ENCODE data around the gene ZNF541.
"Not testable (repeated sequence)": the region's sequence is repeated elsewhere in the genome, so short reads cannot be mapped to it uniquely, and the experiment has no call there.

The ZNF541 gene

GRCh38 chr19:47599671-47600245 lies 26.8 kb upstream of the ZNF541 start:
- DNase-seq (ENCODE audit: low read depth) = not testable (repeated sequence)

GRCh38 chr19:47598407-47599349 lies 25.7 kb upstream of the ZNF541 start:
- peak; percentile 98 for DNase-seq (ENCODE audit: low read depth)

GRCh38 chr19:47595944-47596343 lies 23.0 kb upstream of the ZNF541 start:
- DNase-seq (ENCODE audit: low read depth) = peak; percentile 39

GRCh38 chr19:47593860-47594259 lies 20.9 kb upstream of the ZNF541 start:
- no peak for DNase-seq (ENCODE audit: low read depth)

GRCh38 chr19:47589824-47590223 lies 16.9 kb upstream of the ZNF541 start:
- no peak for DNase-seq (ENCODE audit: low read depth)

GRCh38 chr19:47587295-47587694 lies 14.3 kb upstream of the ZNF541 start:
- DNase-seq (ENCODE audit: low read depth) = peak; percentile 75

- not testable (repeated sequence) for DNase-seq (ENCODE audit: low read depth)
Measured at GRCh38 chr19:47583161-47583560, 10.2 kb upstream of the ZNF541 start.

GRCh38 chr19:47582320-47582909 lies 9.5 kb upstream of the ZNF541 start:
- peak; percentile 33 for DNase-seq (ENCODE audit: low read depth)

GRCh38 chr19:47581605-47582319 lies 8.8 kb upstream of the ZNF541 start:
- DNase-seq (ENCODE audit: low read depth) = no peak

GRCh38 chr19:47580397-47580796 lies 7.4 kb upstream of the ZNF541 start:
- DNase-seq (ENCODE audit: low read depth) = no peak

GRCh38 chr19:47572635-47573034 lies 313 bp downstream of the ZNF541 start:
- DNase-seq (ENCODE audit: low read depth) = no peak

GRCh38 chr19:47569331-47569730 lies 3.6 kb downstream of the ZNF541 start:
- no peak for DNase-seq (ENCODE audit: low read depth)

- no peak for DNase-seq (ENCODE audit: low read depth)
Measured at GRCh38 chr19:47564081-47564480, 8.9 kb downstream of the ZNF541 start.

- no peak for DNase-seq (ENCODE audit: low read depth)
Measured at GRCh38 chr19:47561440-47562057, 11.4 kb downstream of the ZNF541 start.

- DNase-seq (ENCODE audit: low read depth) = no peak
Measured at GRCh38 chr19:47560999-47561398, 11.9 kb downstream of the ZNF541 start.

GRCh38 chr19:47550129-47550528 lies 22.8 kb downstream of the ZNF541 start:
- no peak for DNase-seq (ENCODE audit: low read depth)

- no peak for DNase-seq (ENCODE audit: low read depth)
Measured at GRCh38 chr19:47549261-47549862, 23.6 kb downstream of the ZNF541 start.

- no peak for DNase-seq (ENCODE audit: low read depth)
Measured at GRCh38 chr19:47547199-47547598, 25.7 kb downstream of the ZNF541 start.

GRCh38 chr19:47545061-47545948 lies 27.6 kb downstream of the ZNF541 start:
- DNase-seq (ENCODE audit: low read depth) = no peak

GRCh38 chr19:47544476-47544875 lies 28.5 kb downstream of the ZNF541 start:
- DNase-seq (ENCODE audit: low read depth) = no peak
